22Rv1 (cell line): ENCODE results near the gene FAM72B.
"Not testable (repeated sequence)": the region's sequence is repeated elsewhere in the genome, so short reads cannot be mapped to it uniquely, and the experiment has no call there.

Experiments
- ZFX ChIP-seq: fragments of 450-650 bp; IDR thresholded peaks from 2 replicates; pipeline ENCODE4 v1.6.1; 2017; ENCODE audit warnings: antibody characterized with exemption, borderline replicate concordance
- TF ChIP-seq, protein P1 (sequence below): fragments of 450-650 bp; IDR thresholded peaks from 2 replicates; pipeline ENCODE4 v1.5.1; 2017; ENCODE audit warnings: mild to moderate bottlenecking

DNA sequence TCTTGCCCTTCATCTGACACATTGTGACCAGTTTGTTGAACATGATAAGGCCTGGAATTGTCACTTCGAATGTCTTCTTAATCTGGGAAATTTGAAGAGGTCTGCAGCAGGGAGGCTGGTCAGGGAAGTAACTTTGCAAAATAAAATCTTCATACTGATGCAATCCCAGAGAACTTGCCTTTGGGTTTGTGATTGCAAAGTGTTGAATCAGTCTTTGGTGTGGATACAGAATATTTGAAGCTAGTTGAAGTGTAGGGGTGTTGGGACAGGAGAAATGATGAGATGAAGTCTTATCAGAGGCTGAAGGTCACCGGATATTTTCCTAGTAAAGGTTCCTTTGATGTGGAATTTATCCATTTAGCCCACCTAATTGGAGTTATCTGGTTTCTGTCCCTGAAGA, 42.8 kb upstream of the FAM72B start:
- TF ChIP-seq, protein P1, sequence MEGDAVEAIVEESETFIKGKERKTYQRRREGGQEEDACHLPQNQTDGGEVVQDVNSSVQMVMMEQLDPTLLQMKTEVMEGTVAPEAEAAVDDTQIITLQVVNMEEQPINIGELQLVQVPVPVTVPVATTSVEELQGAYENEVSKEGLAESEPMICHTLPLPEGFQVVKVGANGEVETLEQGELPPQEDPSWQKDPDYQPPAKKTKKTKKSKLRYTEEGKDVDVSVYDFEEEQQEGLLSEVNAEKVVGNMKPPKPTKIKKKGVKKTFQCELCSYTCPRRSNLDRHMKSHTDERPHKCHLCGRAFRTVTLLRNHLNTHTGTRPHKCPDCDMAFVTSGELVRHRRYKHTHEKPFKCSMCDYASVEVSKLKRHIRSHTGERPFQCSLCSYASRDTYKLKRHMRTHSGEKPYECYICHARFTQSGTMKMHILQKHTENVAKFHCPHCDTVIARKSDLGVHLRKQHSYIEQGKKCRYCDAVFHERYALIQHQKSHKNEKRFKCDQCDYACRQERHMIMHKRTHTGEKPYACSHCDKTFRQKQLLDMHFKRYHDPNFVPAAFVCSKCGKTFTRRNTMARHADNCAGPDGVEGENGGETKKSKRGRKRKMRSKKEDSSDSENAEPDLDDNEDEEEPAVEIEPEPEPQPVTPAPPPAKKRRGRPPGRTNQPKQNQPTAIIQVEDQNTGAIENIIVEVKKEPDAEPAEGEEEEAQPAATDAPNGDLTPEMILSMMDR, result not testable (repeated sequence)
- TF ChIP-seq ZFX, result not testable (repeated sequence)
